Effector CD4-positive, alpha-beta T cell (primary cell): ENCODE results near the gene RAB27A.
"Not testable (repeated sequence)": the region's sequence is repeated elsewhere in the genome, so short reads cannot be mapped to it uniquely, and the experiment has no call there.

Source experiments
- DNase-seq: peaks from one replicate; pipeline ENCODE4 v3.0.0-alpha.2; 2020
- total RNA-seq: gene quantifications from one replicate; lab custom pipeline; 2026; lab: John Stamatoyannopoulos, UW

RAB27A gene
- 26.3 reads per million, percentile 53 among the genes with 10 or more reads in this experiment for total RNA-seq

- DNase-seq = peak; percentile 67
Observed at GRCh38 chr15:55289746-55290527, at the start of gene RAB27A. Gene RAB27A (minus strand): TSS chr15:55289813. CDS start chr15:55234934, 54,879 bp downstream.

GRCh38 chr15:55337160-55337559 is 47.5 kb upstream of the RAB27A start:
- DNase-seq = no peak

GRCh38 chr15:55334997-55335396 is 45.4 kb upstream of the RAB27A start:
- no peak for DNase-seq

DNA sequence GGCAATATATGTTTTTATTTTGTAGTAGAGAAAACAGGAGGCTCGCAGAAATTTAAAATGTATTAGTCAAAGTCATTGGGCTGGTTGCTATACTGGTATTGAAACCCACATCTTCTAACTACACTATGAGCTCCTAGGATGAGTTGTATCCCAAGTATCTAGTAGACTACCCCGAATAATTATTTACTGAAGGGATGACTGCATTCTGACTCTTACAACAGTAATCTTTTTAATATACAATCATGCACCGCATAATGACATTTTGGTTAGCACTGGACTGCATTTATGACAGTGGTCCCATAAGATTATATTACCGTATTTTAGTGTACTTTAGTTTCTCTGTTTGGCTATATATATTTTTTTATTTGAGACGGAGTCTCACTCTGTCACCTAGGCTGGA is 44.8 kb upstream of the RAB27A start:
- no peak for DNase-seq

GRCh38 chr15:55327387-55327786 is 37.8 kb upstream of the RAB27A start:
- no peak for DNase-seq

DNA sequence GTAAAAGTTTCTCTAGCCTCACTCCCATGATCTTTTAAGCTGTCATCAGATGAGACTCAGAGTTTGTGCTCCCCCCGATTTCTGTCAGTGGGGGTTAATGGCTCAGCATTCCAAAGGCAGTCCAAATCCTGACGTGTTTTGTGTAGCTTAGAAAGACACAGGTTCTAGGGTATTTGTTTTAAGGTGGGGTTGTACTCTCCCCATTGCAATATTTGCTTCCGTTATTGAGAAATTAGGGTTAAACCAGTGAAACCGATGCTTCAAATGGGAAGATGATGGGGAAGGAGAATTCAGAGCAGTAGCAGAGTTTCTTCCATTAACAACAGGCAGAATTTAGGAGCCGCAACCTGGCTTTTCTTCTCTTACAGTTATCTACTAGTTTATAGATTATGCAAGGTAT is 32.9 kb upstream of the RAB27A start:
- DNase-seq = no peak

DNA sequence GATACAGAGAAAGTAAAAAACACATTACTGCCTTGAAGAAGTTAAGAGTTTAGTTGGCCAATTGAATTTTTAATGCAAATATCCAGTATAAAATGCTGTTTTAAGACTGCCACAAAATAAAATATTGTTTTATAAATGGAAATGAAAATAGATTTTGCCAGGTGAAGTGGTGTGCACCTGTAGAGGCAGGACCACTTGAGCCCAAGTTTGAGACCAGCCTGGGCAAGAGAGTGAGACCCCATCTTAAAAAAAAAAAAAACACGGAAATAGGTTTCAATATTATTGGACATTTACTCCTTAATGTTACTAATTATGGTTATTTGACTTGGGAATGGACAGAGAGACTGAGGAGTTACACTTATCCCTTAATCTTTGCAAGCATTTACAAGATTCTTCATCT is 31.4 kb upstream of the RAB27A start:
- no peak for DNase-seq

DNA sequence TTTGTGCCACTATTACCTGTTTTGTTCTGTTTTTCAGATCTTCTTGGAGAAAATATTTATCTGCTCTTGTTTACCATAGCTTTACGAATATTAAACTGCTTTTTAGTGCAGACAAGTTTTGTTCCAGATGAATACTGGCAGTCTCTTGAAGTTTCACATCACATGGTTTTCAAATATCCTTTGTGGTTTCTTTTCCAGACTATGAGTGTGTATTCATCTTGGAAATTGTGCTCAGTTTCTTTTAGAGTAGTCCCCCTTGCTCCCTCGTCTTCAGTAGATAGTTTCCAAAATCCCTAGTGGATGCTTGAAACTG is 30.6 kb upstream of the RAB27A start:
- no peak for DNase-seq

DNA sequence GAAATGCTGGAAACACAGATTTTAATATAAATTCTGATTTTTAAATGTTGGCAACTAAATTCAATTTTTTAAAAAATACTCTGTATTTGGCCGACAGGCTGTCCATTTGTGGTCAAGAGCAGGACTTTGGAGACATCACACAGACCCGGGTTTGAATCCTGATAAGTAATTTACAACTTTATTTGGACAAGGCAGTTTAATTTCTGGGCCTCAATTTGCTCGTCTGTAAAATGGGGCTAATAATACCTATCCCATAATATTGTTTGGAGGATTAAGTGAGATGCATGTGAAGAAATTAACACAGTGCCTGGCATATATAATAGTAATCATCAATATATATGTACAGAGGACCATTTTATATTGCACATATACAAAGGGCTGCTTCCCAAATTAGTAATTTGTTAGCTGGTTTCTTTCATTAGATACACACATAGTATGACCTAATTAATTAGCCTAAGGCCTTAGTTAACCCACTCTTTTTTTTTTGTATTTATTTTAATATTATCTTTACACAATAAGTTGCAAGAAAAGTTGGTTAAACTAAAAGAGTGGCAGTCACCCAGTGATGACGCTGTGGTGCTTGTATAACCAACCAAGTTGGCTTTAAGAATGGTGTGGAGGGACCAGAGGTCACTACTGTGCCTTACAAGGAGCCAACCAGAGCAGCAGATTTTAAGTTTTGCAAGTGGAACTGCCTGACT is 30.1 kb upstream of the RAB27A start:
- DNase-seq = no peak

- peak; percentile 67 for DNase-seq
Observed at GRCh38 chr15:55318588-55319494, 29.2 kb upstream of the RAB27A start, which contains the start of the genes PIGB and PIGBOS1. Gene PIGB (plus strand): TSS chr15:55319222. CDS start chr15:55319251, 29 bp downstream. Gene PIGBOS1 (minus strand): TSS chr15:55319123. CDS start chr15:55317792, 1,331 bp downstream.

DNA sequence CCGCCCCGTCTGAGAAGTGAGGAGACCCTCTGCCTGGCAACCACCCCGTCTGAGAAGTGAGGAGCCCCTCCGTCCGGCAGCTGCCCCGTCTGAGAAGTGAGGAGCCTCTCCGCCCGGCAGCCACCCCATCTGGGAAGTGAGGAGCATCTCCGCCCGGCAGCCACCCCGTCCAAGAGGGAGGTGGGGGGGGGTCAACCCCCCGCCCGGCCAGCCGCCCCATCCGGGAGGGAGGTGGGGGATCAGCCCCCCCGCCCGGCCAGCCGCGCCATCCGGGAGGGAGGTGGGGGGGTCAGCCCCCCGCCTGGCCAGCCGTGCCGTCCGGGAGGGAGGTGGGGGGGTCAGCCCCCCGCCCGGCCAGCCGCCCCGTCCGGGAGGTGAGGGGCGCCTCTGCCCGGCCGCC is 13.2 kb upstream of the RAB27A start:
- DNase-seq = not testable (repeated sequence)

- no peak for DNase-seq
Observed at GRCh38 chr15:55297315-55297714, 7.7 kb upstream of the RAB27A start.

- peak; percentile 80 for DNase-seq
Observed at GRCh38 chr15:55290528-55291057, 980 bp upstream of the RAB27A start.

DNA sequence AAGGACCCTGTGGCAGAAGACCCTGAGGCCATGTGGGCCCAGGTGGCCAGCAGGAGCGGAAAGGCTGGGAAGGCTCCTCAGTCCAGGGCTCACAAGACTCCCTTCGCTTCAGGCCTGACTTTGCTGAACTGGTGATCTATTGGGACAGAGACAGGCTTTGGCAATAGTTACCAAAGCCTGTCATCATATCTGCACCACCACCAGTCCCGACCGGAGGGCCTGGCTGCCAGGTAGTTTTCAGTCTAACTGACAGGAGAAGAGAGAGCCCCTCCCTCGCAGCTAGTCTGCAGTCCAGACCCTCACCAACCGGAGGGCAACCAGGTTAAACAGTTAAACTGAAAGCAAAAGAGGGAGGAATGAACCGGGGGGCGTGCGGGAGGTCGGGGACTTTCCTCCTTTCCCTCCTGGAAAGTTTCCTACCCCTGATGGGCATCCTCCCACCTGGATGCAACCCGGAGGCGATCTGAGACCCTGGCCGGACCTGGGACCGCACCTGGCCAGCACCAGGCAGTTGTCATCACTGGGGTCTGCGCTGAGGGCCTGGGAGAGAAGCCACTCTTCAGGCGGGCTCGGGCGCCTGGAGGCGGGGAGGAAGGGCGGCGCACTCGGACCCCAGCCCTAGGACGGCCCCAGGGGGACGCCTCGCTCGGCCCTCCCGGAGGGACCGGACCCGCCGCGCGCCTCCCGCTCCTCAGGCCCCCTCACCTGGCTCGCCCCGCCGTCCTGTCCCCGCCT is 435 bp downstream of the RAB27A start:
- peak; percentile 21 for DNase-seq

DNA sequence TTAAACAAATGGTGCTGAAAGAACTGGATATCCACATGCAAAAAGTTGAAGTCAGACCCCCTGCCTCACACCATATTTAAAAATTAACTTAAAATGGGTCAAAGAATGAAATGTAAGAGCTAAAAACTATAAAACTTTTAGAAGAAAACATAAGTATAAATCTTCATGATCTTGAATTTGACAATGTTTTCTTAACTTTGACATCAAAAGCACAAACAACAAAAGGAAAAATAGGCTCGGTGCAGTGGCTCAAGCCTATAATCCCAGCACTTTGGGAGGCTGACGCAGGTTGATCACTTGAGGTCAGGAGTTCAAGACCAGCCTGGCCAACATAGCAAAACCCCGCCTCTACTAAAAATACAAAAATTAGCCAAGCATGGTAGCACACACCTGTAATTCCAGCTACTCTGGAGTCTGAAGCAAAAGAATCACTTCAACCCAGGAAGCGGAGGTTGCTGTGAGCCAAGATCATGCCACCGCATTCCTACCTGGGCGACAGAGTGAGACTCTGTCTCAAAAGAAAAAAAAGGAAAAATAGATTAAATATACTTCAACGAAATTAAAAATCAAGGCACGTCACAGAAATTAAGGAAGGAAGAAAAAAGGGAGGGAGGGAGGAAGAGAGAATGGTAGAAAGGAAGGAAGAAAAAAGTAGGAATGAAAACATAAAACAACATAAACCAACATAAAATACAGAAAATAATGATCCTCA is 1.5 kb downstream of the RAB27A start:
- no peak for DNase-seq

DNA sequence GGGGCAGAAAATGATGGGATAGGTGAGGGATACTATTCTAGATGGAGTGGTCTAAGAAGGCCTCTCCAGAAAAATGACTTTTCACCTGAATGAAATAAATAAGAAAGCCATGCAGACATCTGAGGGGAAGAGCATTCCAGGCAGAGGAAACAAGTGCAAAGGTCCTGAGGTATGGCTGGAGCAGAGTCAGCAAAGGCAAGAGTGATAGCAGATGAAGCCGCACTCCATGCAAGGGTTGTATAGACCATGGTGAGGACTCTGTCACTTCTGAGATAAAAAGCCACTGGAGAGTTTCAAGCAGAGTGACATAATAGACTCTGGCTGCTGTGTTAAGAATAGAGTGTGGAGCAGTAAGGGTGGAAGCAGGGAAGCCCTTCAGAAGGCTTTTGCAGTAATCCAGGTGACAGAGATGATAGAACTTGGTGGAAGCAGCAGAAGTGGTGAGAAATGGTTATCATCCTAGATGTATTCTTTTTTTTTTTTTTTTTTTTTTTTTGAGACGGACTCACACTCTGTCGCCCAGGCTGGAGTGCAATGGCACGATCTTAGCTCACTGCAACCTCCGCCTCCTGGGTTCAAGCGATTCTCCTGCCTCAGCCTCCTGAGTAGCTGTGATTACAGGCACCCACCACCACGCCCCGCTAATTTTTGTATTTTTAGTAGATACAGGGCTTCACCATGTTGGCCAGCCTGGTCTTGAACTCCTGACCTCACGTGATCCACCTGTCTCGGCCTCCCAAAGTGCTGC is 3.0 kb downstream of the RAB27A start:
- not testable (repeated sequence) for DNase-seq

- DNase-seq = no peak
Observed at GRCh38 chr15:55284426-55284825, 5.2 kb downstream of the RAB27A start.

GRCh38 chr15:55283379-55284147 is 6.0 kb downstream of the RAB27A start:
- no peak for DNase-seq

DNA sequence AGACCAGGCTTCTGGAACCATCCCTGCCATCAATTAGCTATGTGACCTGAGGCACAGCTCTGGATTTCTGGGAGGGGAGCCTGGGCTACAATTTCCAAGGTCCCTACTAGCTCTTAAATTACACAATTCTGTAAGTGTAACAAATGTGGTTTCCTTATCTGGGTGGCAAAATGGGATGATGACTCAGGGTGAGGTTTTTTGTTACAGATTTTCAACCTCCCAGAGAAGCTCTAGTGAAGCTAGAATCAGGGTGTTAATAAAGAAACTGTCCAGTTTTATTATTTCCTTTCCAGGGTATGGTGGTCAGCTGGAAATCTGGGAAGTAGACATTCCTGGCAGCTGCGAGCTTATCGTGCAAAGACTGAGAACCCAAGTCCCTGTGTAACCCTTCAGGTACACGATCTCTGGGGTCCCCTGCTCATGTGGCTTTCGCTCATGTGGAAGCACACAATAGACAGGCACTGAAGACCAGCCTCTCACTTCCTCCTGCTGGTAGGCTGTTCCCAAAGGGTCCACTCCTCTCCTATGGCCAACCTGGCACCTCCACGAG is 7.3 kb downstream of the RAB27A start:
- DNase-seq = no peak
